VCaP (cell line): Measurements from ENCODE around the gene ZNF414.

Experiments
- H3K27ac ChIP-seq: fragments of 450-650 bp; 2 replicates; pipeline ENCODE4 v1.5.1; 2017
- TF ChIP-seq, protein P1 (sequence below): fragments of 450-650 bp; conservative IDR thresholded peaks from 2 replicates; pipeline ENCODE4 v1.5.1; 2017; ENCODE audit warnings: mild to moderate bottlenecking, moderate library complexity

Gene ZNF414

DNA sequence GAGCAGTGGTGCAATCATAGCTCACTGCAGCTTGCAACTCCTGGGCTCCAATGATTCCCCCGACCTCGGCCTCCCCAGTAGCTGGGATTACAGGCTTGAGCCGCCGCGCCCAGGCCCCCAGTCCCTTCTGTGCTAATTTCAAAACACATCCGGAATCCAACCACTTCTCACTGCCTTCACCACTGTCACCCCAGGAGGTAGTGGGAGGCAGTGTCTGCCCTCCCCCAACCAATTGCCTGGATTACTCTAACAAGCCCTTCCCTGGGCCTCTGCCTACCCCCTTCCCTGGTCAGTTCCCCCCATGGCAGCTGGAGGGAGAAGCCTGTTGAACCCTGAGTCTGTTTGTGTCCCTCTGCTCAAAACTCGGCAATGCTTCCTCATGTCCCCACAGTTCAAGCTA, 13.8 kb downstream of the ZNF414 start:
- H3K27ac ChIP-seq = no peak overlapping the region
- TF ChIP-seq, protein P1, sequence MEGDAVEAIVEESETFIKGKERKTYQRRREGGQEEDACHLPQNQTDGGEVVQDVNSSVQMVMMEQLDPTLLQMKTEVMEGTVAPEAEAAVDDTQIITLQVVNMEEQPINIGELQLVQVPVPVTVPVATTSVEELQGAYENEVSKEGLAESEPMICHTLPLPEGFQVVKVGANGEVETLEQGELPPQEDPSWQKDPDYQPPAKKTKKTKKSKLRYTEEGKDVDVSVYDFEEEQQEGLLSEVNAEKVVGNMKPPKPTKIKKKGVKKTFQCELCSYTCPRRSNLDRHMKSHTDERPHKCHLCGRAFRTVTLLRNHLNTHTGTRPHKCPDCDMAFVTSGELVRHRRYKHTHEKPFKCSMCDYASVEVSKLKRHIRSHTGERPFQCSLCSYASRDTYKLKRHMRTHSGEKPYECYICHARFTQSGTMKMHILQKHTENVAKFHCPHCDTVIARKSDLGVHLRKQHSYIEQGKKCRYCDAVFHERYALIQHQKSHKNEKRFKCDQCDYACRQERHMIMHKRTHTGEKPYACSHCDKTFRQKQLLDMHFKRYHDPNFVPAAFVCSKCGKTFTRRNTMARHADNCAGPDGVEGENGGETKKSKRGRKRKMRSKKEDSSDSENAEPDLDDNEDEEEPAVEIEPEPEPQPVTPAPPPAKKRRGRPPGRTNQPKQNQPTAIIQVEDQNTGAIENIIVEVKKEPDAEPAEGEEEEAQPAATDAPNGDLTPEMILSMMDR = no peak

DNA sequence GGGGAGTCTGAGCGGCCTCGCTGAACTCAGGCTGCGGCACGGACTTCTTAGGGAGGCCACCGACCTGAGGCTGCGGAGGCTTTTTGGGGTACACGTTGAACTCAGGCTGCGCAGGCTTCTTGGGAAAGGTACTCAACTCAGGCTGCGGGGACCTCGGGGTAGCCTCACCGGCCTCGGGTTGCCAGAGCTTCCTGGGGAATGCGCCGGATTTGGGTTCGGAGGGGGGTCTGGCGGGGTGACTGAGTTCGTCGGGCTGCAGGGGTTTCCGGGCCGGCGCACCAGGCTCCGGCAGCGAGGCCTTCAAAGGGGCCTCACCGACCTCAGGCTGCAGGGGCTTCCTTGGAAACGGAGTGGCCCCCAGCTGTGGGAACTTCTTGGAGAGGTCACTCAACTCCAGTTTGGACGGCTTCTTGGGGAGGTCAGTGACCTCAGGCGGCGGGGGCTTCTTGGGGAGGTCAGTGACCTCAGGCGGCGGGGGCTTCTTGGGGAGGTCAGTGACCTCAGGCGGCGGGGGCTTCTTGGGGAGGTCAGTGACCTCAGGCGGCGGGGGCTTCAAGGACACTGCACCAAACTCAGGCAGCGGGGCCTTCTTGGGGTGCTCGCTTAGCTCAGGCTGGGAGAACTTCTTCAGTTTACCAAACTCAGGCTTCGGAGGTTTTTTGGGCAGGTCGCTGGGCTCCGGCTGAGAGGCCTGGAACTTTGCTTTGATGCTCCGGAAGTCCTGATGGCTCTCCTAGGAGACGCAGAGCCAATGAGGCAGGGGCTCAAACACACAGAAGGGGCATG, 14.7 kb downstream of the ZNF414 start:
- TF ChIP-seq, protein P1 = no peak
- no peak overlapping the region for H3K27ac ChIP-seq

DNA sequence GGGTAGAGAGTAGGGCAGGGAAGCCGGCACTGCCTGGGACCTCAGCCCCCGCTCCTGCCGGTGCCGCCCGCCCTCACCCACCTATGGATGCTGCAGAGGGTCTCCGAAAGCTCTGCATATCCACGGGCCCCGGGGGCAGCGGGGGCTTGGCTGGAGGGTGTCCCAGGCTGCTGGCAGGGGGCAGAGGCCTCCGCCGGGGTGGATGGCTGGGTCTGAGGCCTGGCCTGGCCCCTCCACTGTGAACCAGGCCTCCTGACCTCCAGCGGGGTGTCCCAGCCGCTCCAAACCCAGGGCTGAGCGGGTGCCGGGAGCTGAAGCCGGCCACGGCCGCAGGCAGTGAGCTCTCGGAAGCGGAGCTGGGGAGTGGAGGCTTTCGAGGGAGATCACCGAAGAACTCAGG, 15.7 kb downstream of the ZNF414 start:
- TF ChIP-seq, protein P1 = no peak
- no peak overlapping the region for H3K27ac ChIP-seq

DNA sequence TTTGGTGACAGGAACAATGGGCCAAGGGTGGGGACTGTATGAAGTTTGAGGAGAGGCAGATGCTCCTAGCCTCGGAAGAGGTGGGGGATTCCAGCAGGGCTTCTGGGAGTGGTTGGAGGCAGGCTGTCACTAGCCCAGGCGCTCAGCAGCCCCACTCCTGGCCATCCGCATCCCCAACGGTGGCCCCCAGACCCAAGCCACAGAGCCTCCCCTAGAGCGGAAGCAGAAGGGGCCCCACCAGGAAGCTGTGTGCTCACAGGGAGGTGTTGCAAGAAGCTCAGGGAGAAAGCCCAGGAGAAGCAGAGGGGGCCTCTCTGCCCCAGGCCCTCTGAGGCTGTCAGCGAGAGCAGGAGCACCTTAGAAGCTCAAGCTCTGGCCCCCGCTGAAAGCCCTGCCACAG, 19.8 kb downstream of the ZNF414 start:
- TF ChIP-seq, protein P1 = no peak

DNA sequence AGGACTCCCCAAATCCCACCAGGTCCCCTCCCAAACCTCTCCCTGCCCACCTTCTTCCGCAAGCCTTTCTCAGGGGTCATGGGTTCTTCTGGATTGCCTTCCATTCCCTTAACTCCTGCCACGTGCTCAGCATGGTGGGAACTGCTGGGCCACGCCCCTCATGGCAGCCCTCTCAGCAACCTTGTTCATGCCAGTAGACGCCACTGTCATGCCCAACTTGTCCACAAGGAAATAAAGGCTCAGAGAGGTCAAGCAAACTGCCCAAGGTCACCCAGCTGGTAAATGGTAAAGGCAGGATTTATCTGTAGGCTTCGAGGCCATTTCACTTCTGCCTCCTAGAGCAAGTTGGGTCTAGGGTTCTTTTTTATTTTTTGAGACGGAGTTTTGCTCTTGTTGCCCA, 22.4 kb downstream of the ZNF414 start:
- TF ChIP-seq, protein P1 = no peak
- no peak overlapping the region for H3K27ac ChIP-seq

More for the DNA sequence above, 19.8 kb downstream of the ZNF414 start:
- H3K27ac ChIP-seq = no peak overlapping the region

DNA sequence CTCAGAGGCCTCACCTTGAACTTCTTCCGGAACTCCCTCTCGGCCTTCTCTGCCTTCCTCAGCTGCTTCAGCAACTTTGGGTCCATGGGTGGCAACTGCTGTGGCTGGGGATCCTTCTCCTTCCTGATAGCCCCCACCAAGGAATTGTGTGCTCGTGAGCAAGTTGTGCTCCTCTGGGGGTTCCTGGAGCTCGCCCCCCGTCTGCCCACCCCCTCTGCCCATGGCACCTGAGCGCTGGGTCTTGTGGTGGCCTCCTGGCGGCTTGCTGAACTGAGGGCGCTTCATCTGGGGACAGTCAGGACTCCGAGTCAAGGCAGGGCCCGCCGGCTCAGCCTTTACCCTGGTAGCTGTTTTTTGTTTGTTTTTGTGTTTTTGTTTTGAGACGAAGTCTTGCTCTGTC, 23.1 kb downstream of the ZNF414 start:
- no peak overlapping the region for H3K27ac ChIP-seq
- TF ChIP-seq, protein P1 = no peak

DNA sequence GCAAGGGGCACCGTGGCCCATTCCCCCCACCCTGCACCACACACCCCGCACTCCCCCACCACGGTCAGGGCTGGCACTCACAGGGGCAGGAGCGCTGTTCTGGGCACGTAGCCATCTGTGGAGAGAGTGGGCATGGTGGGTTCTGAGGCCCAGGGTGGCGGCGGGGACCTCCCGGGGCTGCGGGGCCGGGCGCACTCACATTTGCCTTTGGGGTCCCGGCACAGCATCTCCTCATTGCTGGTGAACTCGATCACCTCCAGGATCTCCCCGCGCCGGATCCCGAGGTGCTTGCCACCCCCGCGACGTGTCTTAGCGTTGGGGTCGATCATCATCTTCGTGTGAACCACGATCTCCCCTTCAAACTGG, 23.6 kb downstream of the ZNF414 start:
- TF ChIP-seq, protein P1 = no peak
- H3K27ac ChIP-seq = no peak overlapping the region
